Stimulated activated CD4-positive, alpha-beta T cell treated with anti-CD3 and anti-CD28 coated beads, Interleukin-12 subunit alpha, Interleukin-12 subunit beta, amount 100 ng/mL, for 4 hours (primary cell): ENCODE data around the gene ABHD6.
"Not testable (repeated sequence)": the region's sequence is repeated elsewhere in the genome, so short reads cannot be mapped to it uniquely, and the experiment has no call there.

ENCODE experiments used
- DNase-seq: peaks from one replicate; pipeline ENCODE4 v3.0.0-alpha.2; 2020

ABHD6 gene

DNA sequence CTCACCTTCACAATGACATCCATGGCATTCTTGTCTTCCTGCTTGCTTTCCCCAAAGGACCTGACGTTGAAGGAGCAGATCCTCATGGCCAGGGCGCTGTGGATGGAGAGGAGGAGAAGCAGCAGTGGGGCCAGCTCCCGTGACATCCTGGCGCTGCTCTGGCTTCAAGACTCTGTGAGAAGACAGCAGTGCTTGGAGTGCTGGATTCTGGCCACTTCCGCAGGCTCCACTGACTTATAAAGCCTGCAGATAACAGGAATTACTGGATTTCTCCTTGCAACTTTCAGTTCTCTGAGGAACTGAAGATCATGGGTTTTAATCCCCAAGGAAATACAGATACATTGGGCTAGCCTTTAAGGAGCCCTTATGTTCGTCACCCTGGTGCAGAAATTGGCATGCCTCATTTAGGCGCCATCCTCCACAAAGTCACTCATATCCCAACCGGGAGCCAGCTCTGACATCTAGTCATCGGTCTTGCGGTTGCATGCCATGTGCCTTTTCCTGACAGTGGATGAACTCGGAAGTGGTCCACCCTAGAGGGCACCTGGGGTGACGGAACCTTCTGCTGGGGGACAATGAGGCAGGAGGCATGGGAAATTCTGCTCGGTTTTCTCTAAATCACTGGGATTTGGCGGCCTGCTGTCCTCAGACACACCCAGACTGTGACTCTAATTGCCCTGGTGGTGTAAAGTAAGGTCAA lies 26.7 kb upstream of the ABHD6 start, which contains the start of gene DNASE1L3:
DNASE1L3 (minus strand) TSS at position 212 of the 700 bp plus-strand sequence; CDS start at position 146, 66 bp downstream.
- DNase-seq: no peak

DNA sequence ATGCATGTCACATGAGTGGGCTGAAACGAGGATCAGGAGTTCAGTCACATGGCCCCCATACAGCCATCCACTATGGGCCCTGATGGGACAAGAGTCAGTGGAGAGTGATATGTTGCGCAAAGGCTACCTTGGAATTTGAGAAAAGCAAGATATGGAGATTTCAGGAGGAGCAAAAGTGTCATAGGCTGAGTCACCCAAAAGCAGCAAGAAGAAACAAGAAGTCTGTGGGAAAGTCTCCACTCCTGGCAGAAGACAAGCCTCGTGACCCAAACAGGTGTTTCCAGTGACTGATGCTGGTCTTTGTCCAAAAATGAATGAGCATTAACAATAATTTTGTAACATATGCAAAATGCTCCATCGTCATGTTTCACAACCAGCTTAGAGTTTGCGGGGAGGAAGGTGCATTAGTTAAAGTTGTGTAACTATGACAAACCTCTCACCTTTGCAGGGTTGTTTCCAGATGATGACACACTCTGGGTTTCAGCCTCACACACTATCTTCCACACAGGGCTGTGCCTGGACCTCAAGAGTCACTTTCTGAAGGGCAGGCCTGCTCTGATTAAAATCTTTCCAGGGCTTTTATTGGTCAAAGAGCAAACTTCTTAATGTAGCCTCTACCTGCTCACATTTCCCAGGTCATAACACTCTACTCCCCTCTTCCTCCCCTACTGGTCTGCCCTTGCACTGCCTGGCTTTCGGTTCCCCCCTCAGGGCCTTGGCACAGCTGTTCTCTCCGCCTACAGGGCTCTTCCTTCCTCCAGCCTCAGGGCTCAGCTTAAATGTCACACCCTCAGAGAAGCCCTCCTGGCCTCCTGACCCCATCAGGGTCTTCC lies 22.9 kb upstream of the ABHD6 start:
- DNase-seq: no peak

DNA sequence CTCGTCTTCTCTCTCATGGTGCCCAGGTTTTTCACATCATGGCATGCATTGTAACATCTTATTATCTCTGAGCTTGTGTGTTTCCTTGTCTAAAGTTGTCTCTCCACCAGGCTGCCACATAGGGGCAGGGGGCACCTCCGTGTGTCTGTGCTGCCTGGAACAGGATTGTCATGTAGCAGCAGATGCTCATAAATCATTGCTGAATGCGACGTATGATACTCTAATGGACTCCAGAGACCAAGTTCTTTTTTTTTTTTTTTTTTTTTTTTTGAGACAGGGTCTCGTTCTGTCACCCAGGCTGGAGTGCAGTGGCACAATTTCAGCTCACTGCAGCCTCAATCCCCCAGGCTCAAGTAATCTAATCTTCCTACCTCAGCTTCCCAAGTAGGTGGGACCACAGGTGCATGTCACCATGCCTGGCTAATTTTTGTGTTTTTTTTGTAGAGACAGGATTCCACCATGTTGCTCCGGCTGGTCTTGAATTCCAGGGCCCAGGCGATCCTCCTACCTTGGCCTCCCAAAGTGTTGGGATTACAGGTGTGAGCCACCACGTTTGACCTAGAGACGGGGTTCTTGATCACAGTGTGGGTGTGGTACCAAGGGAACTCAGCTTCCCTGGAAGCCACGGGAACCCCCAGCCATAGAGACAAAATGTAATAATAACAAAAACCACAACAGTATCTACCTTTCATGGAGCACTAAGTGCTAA lies 22.1 kb upstream of the ABHD6 start:
- DNase-seq: no peak

DNA sequence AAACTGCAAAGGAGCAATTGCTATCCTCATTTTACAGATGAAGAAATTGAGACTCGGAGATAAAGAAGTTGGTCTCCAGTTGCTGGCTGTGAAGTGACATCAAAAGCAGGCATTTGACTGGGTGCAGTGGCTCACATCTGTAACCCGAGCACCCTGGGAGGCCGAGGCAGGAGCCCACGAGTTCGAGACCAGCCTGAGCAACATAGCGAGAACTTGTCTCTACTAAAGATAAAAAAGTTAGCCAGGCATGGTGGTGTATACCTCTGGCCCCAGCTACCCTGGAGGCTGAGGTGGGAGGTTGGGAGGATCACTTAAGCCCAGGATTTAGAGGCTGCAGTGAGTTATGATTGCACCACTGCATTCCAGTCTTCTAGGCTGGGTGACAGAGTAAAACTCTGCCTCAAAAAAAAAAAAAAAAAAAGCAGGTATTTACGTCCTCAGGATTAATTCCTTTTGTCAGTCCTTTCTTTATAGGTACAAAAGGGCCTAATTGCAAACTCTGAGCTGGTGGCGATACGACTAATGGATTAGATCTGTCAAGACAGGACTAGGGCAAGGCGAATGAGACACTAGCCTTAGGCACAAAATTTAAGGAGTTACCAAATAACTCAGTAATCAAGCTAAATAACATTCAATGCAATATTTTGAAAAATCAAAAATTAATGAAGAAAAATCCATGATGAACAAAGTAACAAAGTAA lies 20.9 kb upstream of the ABHD6 start:
- no peak for DNase-seq

DNA sequence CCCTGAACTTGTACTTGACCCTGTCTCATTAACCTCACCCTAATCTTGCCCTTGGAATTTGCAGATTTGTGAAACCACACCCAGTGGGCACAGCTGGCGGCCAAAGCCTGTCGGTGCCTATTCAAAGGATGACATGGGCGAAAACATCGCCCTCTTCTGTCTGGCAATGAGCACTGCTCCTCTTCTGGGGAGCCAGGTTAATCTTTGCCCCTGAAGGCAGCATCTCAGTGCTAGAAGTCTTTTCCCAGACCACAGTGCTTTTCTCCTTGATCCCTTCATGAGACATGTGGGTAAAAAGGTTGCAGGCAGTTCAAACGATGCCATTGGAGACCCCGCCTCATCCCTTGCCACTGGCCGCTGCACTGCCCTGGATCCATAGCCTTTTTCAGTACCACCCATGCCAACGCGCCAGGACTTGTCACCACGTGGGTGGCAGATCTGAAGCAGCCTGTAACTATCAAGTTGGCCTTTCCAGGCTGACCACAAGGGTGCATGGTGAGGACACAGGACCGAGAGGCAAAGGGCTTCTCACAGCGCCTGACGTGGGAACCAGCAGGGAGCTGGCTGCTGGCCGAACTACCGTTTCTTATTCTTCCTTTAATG lies 20.3 kb upstream of the ABHD6 start:
- peak; percentile 34 for DNase-seq

DNA sequence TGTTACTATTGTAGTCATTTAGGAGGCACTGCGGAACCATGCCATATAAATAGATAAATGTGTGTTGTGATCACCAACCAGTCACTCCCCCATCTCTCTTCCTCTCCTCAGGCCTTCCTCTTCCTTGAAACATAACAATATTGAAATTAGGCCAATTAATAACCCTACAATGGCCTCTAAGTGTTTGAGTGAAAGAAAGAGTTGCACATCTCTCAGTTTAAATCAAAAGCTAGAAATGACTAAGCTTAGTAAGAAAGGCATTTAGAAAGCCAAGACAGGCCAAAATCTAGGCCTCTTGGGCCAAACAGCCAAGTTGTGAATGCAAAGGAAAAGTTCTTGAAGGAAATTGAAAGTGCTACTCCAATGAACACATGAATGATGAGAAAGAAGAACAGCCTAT lies 18.7 kb upstream of the ABHD6 start:
- no peak for DNase-seq

DNA sequence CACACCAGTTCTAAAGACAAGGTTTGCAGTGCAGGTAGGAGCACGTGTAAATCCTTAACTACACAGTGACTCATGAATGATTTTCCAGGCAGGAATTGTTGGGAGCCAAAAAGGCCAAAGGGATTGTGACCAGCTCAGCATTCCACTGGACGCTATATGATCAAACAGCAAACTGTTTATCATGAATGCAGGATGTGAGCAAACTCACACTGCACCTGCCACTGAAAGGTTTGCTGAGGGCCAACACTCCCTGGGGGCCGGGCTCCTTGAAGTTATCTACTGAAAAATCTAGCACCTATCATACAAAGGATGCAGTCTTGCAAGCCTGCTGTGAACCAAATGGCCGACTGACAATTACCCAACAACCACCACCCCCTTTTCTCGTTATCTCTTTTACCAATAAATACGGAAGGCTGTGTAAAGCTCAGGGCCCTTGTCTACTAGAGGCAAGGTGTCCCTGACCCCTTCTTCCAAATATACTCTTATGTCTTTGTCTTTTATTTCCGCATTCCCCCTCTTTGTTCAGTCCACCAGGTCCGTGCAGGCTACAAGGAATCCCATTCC lies 15.3 kb upstream of the ABHD6 start:
- no peak for DNase-seq

DNA sequence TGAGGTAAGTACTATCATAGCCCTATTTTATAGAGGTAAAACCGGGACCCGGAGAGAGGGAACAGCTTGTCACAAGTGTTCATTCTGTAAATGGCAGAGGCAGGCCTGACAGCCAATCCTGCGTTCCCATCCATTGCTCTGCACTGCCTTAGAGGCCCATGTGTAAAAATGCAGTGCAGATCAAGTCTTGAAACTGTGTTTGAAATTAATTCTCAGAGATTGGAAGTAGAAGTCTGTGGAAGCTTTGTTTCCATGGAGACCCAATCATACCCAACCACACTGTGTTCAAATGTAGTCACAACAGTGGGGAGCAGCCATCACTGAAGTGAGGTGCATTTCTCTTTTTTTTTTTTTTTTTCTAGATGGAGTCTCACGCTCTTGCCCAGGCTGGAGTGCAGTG lies 13.7 kb upstream of the ABHD6 start:
- no peak for DNase-seq

DNA sequence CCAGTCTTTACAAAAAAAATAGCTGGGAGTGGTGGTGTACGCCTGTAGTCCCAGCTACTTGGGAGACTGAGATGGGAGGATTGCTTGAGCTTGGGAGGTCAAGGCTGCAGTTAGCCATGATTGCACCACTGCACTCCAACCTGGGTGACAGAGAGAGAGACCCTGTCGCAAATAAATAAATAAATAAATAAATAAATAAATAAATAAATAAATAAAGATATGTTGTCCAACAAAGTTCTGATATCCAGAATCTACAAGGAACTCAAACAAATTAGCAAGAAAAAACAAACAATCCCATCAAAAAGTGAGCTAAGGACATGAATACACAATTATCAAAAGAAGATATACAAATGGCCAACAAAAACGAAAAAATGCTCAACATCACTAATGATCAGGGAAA lies 9.7 kb upstream of the ABHD6 start:
- not testable (repeated sequence) for DNase-seq

DNA sequence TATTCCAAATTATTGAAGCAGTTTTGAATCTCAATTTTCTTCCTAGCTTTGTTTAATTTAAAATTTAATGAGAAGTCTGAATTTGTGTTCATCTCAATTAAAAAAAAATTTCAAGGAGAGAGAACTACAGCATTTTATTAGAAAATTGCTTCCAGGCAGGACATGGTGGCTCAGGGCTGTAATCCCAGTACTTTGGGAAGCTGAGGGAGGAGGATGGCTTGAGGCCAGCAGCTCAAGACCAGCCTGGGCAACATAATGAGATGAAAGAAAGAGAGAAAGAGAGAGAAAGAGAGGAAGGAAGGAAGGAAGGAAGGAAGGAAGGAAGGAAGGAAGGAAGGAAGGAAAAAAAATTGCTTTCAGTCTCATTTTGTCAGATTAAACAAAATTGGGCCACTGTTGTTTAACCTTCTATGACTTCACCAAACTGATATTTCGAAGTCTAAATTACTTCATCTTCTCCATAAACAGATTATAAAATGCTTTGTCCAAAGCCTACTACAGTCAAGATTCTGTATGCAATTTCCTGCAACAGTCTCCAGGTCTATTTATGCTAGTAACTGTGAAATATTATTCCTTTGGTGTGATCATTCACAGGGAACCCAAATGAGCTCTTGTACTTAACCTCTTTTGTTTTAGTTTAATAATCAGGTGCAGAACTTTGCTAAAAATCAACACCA lies 6.6 kb upstream of the ABHD6 start:
- no peak for DNase-seq

DNA sequence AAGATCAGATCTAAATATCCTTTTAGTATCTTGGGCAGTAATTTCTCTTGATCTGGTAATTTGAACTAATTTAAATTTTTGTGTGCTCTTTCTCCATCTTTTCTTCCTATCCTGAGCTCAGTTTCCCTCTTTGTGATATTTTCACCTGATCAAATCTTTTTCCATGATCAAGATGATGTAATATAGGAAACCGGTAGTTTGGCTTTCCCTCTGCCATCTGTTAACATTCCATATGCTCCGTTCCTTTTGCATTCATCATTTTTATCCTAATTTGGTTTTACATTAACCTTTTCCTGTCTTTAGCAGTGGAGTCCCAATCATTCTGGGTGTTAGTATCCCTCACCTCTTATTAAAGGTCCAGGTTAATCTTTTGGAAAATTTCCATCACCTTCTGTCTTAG lies 5.9 kb upstream of the ABHD6 start:
- no peak for DNase-seq

DNA sequence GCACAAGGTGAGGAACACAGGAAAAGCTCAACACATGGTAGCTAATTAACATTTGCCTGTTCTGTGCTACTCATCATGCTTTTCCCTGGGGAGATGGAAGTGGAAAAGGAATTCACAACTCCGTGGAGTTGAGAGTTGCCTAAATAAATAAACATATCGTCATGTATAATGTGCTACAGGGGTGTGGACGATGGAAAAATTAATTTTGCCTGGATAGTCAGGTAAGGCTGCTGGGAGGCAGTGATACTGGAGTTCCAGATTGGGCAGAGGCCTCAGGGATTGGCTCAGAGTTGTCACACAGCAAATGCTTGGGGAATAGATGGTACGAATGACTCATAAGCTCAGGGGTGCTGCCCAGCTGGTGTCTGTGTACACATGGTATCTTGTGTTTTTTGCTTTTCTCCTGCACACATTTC lies 3.1 kb upstream of the ABHD6 start:
- no peak for DNase-seq

DNA sequence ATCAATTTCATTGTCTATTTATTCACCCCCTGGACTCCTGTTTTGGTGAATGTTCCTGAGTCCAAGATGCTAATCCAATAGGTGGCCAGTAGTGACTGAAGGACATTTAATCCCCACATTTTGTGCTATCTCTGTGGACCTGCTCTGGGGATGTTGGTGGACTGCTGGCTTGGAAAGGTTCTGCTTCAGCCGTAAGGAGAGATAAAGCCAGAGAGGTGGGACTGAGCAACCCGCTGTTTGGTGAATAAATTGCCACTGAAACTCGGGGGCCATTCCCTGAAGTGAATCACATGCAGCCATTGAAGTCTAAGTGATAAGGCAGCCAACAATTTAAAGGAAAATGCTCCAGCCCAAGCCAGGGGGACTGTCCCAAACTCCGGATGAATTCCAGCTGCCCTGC lies 1.6 kb upstream of the ABHD6 start:
- no peak for DNase-seq

DNA sequence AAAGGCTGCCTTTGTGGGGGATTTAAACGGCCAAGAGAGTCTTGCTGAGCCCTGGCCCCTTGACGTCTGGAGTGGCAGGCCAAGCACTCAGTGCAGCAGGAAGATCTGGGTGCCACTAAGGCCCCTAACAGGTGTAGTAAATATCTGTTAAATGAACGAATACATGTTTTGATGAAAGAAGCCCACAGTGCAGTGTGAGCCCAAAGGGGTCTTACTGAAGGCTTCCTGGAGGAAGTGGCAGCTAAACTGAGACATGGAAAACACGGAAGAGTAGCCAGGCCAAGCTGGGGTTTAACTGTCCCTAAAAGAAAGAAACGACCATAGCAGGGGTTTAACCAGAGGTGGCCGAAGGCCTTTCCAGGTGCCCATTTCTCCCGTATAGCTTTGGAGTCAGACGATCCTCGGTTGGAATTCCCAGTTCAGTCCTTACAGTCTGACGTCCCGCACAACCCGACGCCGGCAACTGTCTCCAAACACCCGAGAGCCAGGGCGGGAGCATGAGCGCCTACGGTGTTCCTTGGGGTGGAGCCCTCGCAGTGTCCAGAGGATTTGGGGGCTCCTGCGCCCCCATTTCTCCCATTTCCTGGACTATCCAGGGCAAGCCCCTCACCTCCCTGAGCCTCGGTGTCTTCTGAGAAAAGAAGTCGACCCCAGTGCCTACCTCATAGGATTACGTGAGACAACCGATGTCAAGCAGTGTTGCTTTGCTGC lies 910 bp upstream of the ABHD6 start:
- no peak for DNase-seq

DNA sequence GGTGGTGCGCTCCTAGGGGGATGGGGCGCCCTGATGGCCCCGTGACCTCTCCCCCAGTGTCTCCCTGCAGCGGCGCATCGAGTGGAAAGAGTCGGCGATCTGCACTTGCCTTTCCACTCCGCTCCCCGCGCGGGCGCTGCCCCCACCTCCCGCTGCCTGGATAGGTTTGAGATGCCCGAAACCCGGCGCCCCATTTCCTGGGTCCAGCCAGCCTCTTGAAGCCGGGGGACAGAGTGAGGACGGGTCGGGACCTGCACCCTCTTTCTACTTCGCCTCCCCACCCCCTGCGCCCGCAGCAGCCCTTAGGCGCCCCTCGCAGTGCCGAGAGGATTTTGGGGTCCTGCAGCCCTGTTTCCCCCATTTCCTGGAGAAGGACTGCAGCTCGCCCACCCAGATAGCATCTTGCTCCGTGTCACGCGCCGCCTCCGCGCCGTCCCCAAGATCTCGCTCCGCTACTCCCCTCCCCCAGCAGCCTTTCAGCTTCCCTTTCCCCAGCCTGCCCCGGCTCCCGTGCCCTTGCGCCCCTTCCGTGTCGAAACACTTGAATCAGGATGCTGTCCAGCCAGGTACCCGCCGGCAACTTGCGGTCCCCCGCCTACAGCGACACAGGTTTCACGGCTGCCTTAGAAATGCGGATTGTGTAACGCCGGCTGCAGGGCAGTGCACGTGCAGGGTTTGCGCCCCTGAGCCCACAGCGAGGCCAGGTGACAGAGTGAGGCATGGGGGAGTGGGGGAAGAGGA lies 519 bp downstream of the ABHD6 start:
- peak; percentile 32 for DNase-seq

DNA sequence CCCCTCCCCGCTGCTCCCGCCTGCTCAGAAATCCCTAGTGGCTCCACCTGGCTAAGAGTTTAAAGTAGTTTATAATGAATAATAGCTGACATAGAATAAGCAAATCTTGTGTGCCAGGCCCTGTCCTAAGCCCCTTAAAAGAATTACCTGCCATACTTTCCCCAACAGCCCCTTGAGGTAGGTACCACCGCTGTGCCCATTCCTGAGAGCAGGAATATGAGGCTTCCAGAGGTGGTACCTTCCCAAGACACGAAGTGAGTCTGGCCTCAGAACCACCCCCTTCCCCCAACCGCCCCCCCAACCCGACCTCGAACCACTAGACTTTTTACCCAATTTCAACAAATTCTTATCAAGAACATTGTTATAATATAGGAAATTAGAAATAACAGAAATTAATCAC lies 1.2 kb downstream of the ABHD6 start:
- DNase-seq: no peak

DNA sequence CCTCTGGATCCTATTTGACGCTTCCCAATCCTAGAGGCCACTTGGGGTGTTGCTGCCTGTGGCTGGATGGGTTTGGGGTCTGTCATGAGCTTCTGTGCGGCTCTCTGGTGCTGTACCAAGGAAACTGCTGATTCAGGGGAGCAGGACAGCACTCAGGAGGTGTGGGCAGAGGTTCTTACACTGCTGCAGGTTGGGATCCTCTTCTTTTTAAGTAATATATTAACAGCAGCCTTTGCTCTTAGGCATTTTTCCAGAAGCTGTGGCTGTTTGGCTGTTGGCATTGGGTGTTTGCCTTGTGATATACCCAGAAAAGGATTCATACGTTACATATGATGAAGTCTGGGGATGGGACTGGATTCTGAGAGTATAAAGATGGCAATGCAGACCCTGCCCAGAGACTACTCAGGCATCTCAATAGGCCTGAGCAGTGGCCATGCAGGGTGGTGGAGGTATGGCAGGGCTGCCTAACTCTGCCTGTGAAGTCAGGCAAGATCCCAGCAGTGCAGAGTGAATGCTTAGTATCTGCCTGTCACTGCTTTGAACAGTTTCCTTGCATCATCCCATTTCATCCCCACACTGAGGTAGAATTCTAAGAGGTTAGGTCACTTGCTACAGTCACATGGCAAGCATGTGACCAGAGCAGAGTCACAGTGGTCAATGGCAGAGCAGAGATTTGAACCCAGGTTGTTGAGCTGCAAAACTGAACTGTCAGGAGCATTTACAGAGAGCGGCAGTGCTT lies 3.9 kb downstream of the ABHD6 start:
- DNase-seq: no peak

DNA sequence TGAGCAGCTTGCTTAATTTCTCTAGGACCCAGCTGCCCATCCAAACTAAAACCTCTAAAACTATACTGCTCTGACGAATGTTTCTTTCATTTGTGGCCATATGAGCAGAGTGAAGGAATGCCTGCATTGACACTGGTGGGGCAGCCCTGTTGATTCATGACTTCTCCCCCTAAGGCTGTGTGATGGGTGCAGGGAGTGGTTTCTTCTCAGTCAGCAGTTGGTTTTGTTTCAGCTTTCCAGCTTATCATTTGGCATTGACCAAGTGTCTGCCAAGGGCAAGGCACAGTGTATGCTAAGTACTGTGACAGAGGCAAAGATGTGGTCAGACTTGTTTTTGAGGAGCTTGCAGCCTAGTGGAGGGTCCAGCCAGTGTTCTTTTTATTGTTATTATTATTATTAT lies 4.7 kb downstream of the ABHD6 start:
- no peak for DNase-seq

DNA sequence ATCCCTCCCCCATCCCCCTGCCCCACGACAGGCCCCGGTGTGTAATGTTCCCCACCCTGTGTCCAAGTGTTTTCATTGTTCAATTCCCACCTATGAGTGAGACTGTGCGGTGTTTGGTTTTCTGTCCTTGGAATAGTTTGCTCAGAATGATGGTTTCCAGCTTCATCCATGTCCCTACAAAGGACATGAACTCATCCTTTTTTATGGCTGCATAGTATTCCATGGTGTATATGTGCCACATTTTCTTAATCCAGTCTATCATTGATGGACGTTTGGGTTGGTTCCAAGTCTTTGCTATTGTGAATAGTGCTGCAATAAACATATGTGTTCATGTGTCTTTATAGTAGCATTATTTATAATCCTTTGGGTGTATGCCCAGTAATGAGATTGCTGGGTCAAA lies 5.3 kb downstream of the ABHD6 start:
- not testable (repeated sequence) for DNase-seq
